ENCODE results near the gene PAPSS1.
"Not testable (repeated sequence)": the region's sequence is repeated elsewhere in the genome, so short reads cannot be mapped to it uniquely, and the experiment has no call there.

PAPSS1 gene

GRCh38 chr4:107689912-107690587, 30.0 kb downstream of the PAPSS1 start:
- no peak for DNase-seq (ENCODE audit: low read depth in 2 of 2)

DNA sequence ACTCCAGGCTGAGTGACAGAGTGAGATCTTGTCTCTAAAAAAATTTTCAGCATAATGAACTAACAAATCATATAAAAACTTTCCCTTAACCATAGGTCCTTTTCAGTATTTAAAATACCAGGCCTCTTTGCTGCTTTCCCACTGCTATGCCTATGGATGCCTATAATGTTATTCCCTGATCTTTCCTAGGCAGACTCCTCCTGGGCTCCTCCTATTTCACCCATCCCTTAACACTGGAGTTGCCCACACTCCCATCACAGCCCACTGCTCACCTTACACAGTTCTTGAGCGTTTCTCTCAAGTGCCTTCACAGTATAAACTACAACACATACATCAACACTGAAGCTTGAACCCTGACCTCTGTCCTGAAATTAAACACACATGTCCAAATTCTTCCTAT, 31.6 kb downstream of the PAPSS1 start:
- no peak for DNase-seq (ENCODE audit: low read depth in 2 of 2)

- DNase-seq (ENCODE audit: low read depth in 2 of 2) = no peak
Observed at GRCh38 chr4:107685740-107686139, 34.3 kb downstream of the PAPSS1 start.

GRCh38 chr4:107683873-107684272, 36.2 kb downstream of the PAPSS1 start:
- no peak for DNase-seq (ENCODE audit: low read depth in 2 of 2)

DNA sequence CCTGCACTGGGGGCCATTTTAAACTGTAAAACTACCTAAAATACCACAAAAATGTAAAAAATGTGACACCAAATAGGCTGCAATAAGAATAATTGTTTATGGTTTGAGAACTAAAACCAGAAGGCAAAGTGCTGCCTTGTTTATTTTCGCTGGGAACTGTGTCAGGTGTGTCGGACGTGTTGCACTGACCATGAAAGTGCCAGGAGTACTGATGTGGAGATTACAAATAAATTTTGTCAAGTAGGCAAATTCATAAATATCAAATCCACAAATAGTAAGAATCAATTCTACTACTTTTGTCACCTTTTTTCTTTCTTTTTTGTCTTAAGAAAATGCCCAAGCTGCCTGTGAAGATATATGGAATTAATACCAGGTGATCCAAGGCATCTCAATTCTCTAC, 37.7 kb downstream of the PAPSS1 start:
- no peak for DNase-seq (ENCODE audit: low read depth in 2 of 2)

DNA sequence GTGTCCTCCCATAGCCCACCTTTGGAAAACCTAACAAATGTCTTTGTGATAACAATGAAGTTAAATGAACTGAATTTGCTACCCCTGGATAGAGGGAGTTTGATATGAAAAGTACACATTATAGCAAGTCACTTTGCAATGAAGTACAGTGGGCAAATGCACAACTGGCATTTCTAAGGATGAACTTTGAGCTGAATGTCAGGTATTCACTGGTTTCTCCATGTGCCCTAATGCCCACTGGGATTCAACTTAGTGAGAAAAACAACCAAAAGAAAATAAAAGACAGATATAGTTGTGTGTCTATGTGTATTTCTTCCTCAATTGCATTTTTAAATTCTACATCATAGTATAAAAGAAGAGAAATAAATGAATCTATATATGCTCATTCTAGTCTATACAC, 51.0 kb downstream of the PAPSS1 start:
- no peak for DNase-seq (ENCODE audit: low read depth in 2 of 2)

- DNase-seq (ENCODE audit: low read depth in 2 of 2) = no peak
Observed at GRCh38 chr4:107666134-107666533, 53.9 kb downstream of the PAPSS1 start.

- DNase-seq (ENCODE audit: low read depth in 2 of 2) = no peak
Observed at GRCh38 chr4:107665001-107665400, 55.0 kb downstream of the PAPSS1 start.

GRCh38 chr4:107658400-107659336, 61.4 kb downstream of the PAPSS1 start:
- no peak for DNase-seq (ENCODE audit: low read depth in 2 of 2)

GRCh38 chr4:107655289-107655688, 64.7 kb downstream of the PAPSS1 start:
- DNase-seq (ENCODE audit: low read depth in 2 of 2) = no peak

GRCh38 chr4:107654694-107655093, 65.3 kb downstream of the PAPSS1 start:
- no peak for DNase-seq (ENCODE audit: low read depth in 2 of 2)

- DNase-seq (ENCODE audit: low read depth in 2 of 2) = not testable (repeated sequence)
Observed at GRCh38 chr4:107651408-107651807, 68.6 kb downstream of the PAPSS1 start.

- DNase-seq (ENCODE audit: low read depth in 2 of 2) = no peak
Observed at GRCh38 chr4:107650251-107650650, 69.8 kb downstream of the PAPSS1 start.

DNA sequence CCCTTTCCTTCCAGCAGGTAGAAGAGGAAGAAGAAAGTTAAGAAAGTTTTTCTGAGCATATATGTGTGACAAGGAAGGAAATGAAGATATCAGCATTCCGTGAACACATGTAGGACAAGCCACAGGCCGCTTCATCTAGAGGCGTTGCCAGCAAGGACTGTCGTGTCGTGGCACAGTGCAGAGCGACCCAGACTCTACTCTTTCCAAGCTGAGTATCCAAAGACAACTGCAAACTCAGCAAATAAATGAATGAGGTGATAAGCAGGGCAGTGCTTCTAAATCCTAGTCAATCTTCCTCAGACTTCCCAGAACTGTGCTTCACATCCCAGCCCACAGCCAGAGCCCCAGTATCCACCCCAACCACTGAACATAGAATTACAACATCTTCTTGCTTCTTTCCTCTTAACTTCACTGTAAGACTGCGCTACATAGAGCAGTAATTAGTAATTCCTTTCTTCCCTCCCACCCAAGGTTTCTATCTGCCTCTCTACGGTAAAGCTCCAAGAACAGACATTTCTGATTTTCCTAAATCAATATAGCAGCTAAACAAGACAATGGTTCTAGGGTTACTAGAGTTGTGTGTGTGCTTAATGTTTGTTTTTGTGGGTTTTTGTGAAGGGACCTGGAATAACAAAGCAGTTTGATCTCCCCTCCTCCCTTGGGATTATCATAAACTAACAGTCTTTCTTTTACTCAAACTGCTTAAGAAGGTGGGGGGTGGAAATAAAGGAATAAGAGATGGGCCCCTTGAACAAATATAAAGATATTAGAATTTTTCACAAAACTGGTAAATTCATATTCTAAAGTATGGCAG, 71.6 kb downstream of the PAPSS1 start:
- DNase-seq (ENCODE audit: low read depth in 2 of 2) = no peak

DNA sequence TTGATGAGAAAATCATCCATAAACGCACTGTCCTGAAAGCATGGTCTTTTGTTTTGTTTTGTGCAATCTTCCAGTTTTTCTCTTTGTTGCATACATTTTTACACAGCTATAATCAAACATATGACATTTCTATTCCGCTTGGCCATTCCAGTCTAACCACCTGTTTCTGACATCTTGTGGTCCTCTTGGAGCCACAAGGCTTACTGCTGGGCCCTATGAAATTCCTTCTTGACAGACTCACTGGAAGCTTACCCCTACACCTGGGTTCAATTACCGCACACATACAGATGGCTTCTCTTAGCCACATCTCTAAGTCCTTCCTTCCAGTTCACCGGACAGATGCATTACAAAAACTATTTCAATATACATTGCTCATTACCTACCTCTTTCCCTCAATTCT, 72.4 kb downstream of the PAPSS1 start:
- DNase-seq (ENCODE audit: low read depth in 2 of 2) = no peak

GRCh38 chr4:107645604-107646003, 74.4 kb downstream of the PAPSS1 start:
- DNase-seq (ENCODE audit: low read depth in 2 of 2) = no peak

- DNase-seq (ENCODE audit: low read depth in 2 of 2) = no peak
Observed at GRCh38 chr4:107643021-107643420, 77.0 kb downstream of the PAPSS1 start.

DNA sequence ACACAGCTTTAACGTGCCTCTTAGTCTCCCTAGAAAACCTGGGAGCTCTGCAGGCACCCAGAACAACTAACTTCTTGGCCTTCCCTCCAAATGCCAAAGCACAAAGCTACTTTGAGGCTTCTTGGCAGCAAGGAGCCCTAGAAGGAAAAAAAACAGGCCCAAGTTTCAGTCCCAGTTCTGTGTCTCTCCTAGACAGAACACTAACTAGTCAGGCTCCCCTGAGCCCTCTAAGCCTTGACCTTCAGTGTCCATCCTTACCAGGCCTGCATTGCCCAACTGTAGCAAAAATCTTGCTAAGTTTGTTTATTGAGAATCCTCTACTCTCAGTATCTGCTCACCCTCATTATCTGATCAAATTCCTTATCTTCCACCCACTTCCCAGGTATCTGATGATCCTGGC, 79.2 kb downstream of the PAPSS1 start:
- DNase-seq (ENCODE audit: low read depth in 2 of 2) = no peak

GRCh38 chr4:107640197-107640596, 79.8 kb downstream of the PAPSS1 start:
- no peak for DNase-seq (ENCODE audit: low read depth in 2 of 2)

DNA sequence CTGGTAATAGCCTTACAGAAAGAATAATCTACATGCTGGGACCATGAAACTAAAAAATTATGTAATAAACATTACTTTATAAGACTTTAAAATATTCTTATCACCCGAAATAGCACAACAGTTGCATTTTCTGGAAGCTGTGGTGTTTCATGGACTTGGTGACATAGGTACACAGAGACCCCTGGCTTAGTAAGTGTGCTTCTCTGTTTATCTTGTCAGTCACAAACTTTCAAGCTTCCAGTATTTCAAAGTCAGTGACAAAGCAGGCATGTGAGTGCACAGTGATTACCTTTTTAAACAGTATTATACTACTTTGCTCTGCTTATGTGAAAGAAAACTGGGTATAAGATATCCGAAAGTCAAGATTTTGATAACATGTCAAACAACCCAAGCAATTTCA, 84.3 kb downstream of the PAPSS1 start:
- DNase-seq (ENCODE audit: low read depth in 2 of 2) = no peak

- DNase-seq (ENCODE audit: low read depth in 2 of 2) = no peak
Observed at GRCh38 chr4:107631560-107631959, 88.5 kb downstream of the PAPSS1 start.

- no peak for DNase-seq (ENCODE audit: low read depth in 2 of 2)
Observed at GRCh38 chr4:107630185-107630705, 89.8 kb downstream of the PAPSS1 start.

All from stimulated activated CD4-positive, alpha-beta T cell treated with anti-CD3 and anti-CD28 coated beads, Interleukin-15, amount 100 ng/mL, for 48 hours (primary cell).